GM11168 (cell line): ENCODE results near the gene WWOX.

Source experiments
- in situ Hi-C: fragments of 300-500 bp; cut with MboI; formaldehyde crosslinking; loops from one replicate; pipeline ENCODE4 v1.12.0; 2022; ENCODE audit warnings: low sequenced_read_pairs; ENCODE audit not compliant: unreplicated experiment

WWOX gene

GRCh38 chr16:78961464-78961863, 862.0 kb downstream of the WWOX start:
- in situ Hi-C loops, result no loop called here

- in situ Hi-C loops, result no loop called here
These were observed 863.0 kb downstream of the WWOX start for GRCh38 chr16:78962457-78962929.

GRCh38 chr16:78967948-78968347, 868.5 kb downstream of the WWOX start:
- in situ Hi-C loops, result no loop called here

GRCh38 chr16:78969721-78970120, 870.3 kb downstream of the WWOX start:
- in situ Hi-C loops, result no loop called here

- in situ Hi-C loops, result no loop called here
These were observed 871.2 kb downstream of the WWOX start for GRCh38 chr16:78970650-78971049.

- in situ Hi-C loops, result no loop called here
These were observed 872.6 kb downstream of the WWOX start for GRCh38 chr16:78972006-78972405.

GRCh38 chr16:78972986-78973385, 873.5 kb downstream of the WWOX start:
- in situ Hi-C loops, result no loop called here

GRCh38 chr16:78976212-78976611, 876.8 kb downstream of the WWOX start:
- in situ Hi-C loops, result no loop called here

- in situ Hi-C loops, result no loop called here
These were observed 881.4 kb downstream of the WWOX start for GRCh38 chr16:78980825-78981224.

- in situ Hi-C loops, result no loop called here
These were observed 882.8 kb downstream of the WWOX start for GRCh38 chr16:78982096-78982744.

GRCh38 chr16:78984324-78984723, 884.9 kb downstream of the WWOX start:
- in situ Hi-C loops, result no loop called here

- in situ Hi-C loops, result no loop called here
These were observed 885.5 kb downstream of the WWOX start for GRCh38 chr16:78984887-78985464.

GRCh38 chr16:78985716-78986605, 886.5 kb downstream of the WWOX start:
- in situ Hi-C loops, result no loop called here

GRCh38 chr16:78987666-78988065, 888.2 kb downstream of the WWOX start:
- in situ Hi-C loops, result no loop called here

GRCh38 chr16:78988361-78988969, 889.0 kb downstream of the WWOX start:
- in situ Hi-C loops, result no loop called here

GRCh38 chr16:78990309-78990701, 890.9 kb downstream of the WWOX start:
- in situ Hi-C loops, result no loop called here

- in situ Hi-C loops, result no loop called here
These were observed 892.5 kb downstream of the WWOX start for GRCh38 chr16:78992001-78992400.

GRCh38 chr16:78993346-78993745, 893.9 kb downstream of the WWOX start:
- in situ Hi-C loops, result no loop called here

- in situ Hi-C loops, result no loop called here
These were observed 894.8 kb downstream of the WWOX start for GRCh38 chr16:78994135-78994745.

- in situ Hi-C loops, result no loop called here
These were observed 896.0 kb downstream of the WWOX start for GRCh38 chr16:78995441-78995840.
